H4 (cell line): Measurements from ENCODE around the gene TMBIM6. TPM values are rescaled to one million over a fixed set of nuclear protein-coding genes. Genes with fewer than 3 reads are reported as not detected.

ENCODE experiments used
- total RNA-seq: library from RNA; depleted of rRNA; stranded (reverse); fragments of >200 nt; shearing (Covaris generic); gene quantifications from 2 replicates; pipeline ENCODE4 v1.2.3, GENCODE V29; 2014; rRNA removed

TMBIM6 gene
- total RNA-seq, 1 experiment from 2014 or later: 683 TPM

Other genes starting within 250 kb of the TMBIM6 start
- gene KCNH3, start 202.5 kb upstream of the TMBIM6 start, total RNA-seq: 0.70 and 1.6 TPM in 2 replicates
- gene MCRS1, start 173.4 kb upstream of the TMBIM6 start, total RNA-seq: 71.7 and 77.8 TPM in 2 replicates
- 0.39 and 3.8 TPM in 2 replicates for gene FAM186B, start 135.9 kb upstream of the TMBIM6 start, total RNA-seq
- gene PRPF40B, start 118.0 kb upstream of the TMBIM6 start, total RNA-seq: 5.8 and 9.8 TPM in 2 replicates
- 9.1 and 10.6 TPM in 2 replicates for gene FMNL3, start 34.2 kb upstream of the TMBIM6 start, total RNA-seq
- 4.9 and 8.9 TPM in 2 replicates for gene NCKAP5L, start 86.9 kb downstream of the TMBIM6 start, total RNA-seq
- 4.9 and 6.4 TPM in 2 replicates for gene BCDIN3D, start 101.5 kb downstream of the TMBIM6 start, total RNA-seq
- gene FAIM2, start 162.3 kb downstream of the TMBIM6 start, total RNA-seq: 0.58 TPM in 1 of 2 replicates, not detected in the other
- not detected in 2 replicates for gene AQP2, start 209.2 kb downstream of the TMBIM6 start, total RNA-seq
- gene AQP5, start 220.3 kb downstream of the TMBIM6 start, total RNA-seq: not detected in 2 replicates
- 0.10 TPM in 1 of 2 replicates, not detected in the other for gene AQP6, start 231.4 kb downstream of the TMBIM6 start, total RNA-seq